Skeletal muscle cell (primary cell): ENCODE data around the gene PRDM1.

Source experiments
- DNase-seq: peaks from one replicate; pipeline ENCODE4 v3.0.0-alpha.2; 2010; ENCODE audit warnings: low read depth
- H3K4me3 ChIP-seq: 2 replicates; pipeline ENCODE4 v1.5.1; 2011; ENCODE audit warnings: low read depth, mild to moderate bottlenecking, control low read depth, low read length, moderate library complexity

PRDM1 gene

DNA sequence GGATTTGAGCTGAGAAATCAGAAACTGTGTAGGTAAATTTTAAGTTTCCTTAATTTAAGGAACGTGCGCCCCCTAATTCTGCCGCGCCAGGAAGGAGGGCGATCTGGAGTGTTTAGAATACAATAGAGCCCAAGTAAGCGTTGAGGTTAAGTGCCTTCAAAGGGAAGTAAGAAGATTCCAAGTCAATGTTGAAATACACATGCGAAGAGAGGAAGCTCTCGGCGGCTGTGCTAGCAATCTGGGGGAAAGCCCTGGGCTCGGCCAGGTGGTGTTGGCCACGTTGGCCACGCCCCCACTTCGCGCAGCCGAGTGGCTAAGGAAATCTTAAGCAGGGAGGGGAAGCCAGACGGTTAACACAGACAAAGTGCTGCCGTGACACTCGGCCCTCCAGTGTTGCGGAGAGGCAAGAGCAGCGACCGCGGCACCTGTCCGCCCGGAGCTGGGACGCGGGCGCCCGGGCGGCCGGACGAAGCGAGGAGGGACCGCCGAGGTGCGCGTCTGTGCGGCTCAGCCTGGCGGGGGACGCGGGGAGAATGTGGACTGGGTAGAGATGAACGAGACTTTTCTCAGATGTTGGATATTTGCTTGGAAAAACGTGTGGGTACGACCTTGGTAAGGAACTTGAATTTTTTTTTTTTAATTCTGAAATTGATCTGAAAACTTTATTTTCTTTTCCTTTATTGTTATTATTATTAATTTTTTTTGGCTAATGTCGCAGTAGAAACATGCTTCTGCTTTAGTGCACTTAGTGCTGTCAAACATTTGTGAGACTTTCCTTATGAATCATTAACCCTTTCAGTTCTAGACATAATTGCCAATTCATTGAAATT lies at the start of gene PRDM1:
TSS of gene PRDM1 (plus strand) at position 353 of the 830 bp plus-strand sequence. CDS start at position 571, 218 bp downstream.
- no peak for DNase-seq
- peak within 1 kb of the TSS; percentile 62 for H3K4me3 ChIP-seq

DNA sequence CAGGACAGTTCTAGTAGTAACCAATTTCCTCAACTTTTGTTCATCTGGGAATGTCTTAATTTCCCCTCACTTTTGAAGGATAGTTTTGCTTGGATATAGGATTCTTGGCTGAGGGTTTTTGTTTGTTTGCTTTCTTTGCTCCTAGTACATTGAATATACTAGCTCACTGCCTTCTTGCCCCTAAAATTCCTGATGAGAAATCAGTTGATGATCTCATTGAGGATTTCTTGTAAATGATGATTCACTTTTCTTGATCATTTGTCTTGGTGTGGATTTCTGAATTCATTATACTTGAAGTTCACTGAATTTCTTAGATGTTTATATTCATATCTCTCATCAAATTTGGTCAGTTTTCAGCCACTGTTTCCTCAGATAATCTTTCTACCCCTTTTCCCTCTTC lies 49.1 kb upstream of the PRDM1 start:
- no peak overlapping the region for H3K4me3 ChIP-seq
- DNase-seq: peak; percentile 45

DNA sequence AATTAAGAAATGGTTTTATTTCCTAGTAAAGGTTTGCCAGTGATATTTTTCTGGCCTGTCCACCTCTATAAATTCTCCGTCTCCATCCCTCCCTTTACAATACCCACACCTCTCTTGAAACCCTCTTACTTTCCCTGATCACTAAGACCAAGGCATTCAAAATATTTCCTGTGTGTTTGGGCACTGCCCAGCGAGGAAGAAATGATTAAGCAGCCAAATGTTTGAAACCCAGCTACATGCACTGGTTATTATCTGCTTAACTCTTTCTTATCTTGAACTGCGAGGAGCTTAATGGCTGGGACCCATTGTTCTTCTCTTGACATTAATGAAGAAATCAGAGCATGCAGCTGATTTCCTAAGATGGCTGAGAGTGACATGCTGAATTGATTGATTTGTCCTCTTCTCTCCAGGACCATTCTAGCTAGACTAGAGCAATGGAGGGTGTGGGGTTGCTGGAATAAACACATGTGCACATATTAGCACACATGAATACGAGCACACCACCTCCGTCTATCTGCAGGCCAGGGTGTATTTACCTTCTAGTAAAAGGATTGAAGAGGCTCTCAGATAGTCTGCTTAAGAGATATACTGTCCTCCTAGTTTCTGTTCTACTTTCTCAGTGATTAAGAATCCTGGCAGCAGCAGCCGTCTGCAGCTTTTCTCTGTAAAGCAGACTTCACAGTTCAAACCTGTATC lies 46.1 kb upstream of the PRDM1 start:
- DNase-seq: no peak

DNA sequence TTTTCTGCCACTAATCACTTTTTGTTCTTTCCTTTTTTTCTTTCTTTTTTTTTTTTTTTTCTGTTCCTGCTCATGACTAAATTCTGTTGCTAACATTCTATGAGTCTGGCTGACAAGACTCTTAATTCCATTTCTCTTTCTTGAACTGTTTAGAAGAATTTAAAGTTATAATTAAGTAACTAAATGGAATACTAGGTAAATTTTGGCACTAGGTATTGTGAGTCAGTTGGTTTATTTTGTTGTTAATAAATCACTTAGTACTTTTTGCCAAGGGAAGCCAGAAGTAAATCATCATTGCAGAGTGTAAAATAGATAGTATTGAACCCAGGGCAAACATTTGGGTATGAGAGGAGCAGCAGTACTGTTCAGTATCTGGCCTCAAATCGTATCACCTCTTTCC lies 42.0 kb upstream of the PRDM1 start:
- DNase-seq: no peak
- H3K4me3 ChIP-seq: no peak overlapping the region

More for the DNA sequence above, 46.1 kb upstream of the PRDM1 start:
- no peak overlapping the region for H3K4me3 ChIP-seq

DNA sequence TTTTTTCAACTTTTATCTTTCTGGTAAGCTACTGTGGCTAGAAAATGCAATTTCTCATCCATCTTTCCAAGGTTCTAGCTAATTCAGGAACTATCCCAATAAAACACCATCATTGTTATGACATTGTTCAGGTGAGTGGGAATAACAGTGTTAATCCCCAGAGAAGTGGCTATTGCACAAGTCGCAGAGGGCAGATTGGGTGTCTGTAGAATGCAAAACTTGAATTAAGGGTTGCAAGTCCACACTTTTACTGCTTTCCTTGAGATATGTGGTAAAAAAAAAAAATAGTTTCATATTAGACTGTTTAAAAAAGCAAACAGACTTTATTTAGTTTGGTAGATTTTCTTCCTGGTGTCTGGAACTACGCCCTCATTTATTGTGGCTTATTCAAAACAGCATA lies 41.1 kb upstream of the PRDM1 start:
- DNase-seq: no peak
- H3K4me3 ChIP-seq: no peak overlapping the region

DNA sequence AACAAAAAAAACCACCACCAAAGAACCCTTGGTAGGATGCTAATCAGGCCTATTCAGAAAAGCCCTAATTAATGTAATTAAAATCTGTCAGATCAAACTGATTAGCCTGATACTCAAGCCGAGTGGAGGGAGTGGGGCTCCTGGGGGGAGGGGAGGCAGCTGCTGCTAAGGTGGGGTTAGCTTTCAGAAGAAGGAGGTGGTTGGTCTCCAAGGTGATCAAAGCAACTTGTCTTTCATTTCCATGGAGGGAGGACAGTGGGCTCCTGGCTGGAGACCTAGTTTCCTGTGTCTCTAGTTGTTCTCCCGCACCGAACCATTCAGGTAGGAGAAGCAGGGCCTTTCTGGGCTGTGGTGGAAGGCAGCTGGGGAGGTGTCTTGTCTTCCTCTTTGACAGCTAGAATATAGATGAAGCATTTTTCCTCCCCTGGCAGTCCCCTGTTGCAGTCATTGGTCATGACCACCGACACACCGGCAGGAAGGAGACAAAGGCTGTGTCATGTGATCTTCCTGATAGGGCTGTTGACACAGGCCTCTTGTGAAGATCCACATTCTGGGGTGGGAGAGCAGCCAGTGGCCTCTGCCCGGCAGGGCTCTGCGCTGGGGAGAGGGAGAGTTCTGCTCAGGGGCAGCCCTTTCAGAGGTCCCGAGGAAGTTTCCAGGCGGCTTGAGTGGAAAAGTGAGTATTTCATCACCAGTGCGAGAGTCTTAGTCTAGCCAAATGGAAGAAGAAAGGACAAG lies 39.9 kb upstream of the PRDM1 start:
- no peak overlapping the region for H3K4me3 ChIP-seq
- DNase-seq: no peak

DNA sequence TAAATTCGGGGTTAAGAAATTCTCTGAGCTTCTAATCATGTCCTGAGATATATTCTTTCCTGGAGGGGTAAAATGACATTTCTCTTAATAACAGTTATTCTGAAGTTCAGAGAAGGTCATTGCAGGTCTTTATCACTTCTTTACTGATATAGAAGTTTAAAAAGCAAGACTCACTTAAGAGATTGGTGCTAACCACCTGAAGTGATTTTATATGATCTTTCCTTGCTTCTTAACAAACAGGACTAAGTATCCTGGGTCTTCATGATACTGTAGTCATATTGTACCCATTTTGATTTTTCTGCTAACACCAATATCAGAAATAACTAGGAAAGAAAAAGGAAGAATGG lies 39.3 kb upstream of the PRDM1 start:
- DNase-seq: no peak
- H3K4me3 ChIP-seq: no peak overlapping the region

DNA sequence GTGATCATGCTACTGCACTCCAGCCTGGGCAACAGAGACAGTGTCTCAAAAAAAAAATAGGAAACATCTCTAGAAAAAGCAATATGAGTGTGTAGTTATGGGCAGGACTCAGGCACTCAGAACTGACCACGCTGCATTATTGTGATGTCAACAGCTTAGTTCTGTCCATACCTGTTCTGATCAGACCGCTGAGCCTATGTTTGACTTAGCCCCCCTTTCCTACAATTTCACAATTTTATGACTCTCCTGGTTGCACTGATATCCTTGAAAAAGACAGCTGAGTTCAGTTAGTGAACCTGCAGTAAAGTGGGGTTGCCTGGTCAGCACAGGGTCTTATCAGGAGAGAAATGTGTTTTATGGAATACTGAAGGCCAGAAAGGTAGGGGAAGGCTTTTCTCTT lies 37.8 kb upstream of the PRDM1 start:
- H3K4me3 ChIP-seq: no peak overlapping the region
- no peak for DNase-seq

DNA sequence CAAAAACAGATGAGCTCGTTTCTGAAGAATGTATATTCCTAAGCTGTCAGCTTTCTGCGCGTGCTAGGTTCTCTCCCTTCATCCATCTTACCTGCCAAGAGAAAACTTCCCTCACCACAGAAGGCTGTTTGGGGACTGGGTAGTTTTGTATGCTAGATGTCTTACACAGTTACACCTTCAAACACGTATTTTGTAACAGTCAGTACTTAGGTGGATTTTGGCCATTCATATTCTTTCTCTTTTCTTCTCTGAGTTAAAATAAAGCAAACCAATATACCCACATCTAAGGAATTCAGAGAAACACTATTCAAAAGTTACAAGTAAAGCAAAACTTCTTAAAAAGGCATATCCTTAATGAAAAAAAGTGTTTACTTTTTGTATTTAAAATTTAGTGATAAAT lies 35.6 kb upstream of the PRDM1 start:
- DNase-seq: no peak
- H3K4me3 ChIP-seq: no peak overlapping the region

DNA sequence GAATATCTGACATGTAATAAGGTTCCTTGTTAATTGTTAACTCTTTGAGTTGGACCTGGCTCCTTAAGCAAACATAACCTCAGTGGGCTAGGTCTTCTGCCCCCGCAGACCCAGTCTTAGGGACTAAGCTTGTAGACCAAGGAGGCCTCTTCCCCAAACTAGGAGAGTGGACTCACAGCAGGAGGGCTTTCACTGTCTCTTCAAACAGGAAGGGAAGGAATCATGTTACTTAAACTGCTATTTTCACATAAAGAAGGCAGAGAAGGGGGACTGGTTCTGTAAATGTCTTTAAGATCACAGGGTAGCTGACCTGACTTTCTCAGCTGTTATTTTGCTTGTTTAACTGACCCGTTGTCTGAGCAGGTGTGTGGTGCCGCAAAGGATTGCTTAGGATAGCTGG lies 34.9 kb upstream of the PRDM1 start:
- H3K4me3 ChIP-seq: no peak overlapping the region
- no peak for DNase-seq

DNA sequence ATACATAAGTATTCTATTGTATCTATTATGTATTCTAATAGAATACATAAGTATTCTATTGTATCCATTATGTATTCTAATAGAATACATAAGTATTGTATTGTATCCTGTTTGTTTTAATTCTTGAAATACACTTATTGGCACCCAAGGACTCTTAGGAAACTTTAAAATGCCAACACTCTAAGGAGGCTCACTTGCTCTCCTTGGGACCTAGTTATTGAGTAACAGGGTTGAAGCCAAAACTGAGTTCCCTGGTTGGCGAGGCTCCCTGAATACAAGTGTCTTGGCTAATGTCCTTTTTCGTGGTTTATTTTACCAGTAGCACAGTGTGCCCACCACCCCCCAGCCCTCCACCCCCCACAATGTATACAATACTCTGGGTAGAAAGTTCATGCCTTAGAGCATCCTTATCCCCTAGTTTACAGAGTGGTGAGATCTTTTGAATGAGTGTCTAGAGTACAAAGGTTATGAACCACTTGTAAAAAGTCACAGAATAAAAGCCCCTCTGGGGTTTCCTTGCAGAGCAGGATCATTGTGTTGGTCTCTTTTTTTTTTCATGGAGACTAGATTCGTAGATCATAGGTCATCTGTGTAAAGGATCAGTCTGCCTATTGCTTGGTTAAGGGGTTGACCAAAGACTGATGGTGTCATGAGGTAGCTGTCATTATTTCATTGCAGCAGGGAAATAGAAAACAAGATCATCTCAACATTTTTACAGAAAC lies 32.5 kb upstream of the PRDM1 start:
- no peak overlapping the region for H3K4me3 ChIP-seq
- DNase-seq: no peak

DNA sequence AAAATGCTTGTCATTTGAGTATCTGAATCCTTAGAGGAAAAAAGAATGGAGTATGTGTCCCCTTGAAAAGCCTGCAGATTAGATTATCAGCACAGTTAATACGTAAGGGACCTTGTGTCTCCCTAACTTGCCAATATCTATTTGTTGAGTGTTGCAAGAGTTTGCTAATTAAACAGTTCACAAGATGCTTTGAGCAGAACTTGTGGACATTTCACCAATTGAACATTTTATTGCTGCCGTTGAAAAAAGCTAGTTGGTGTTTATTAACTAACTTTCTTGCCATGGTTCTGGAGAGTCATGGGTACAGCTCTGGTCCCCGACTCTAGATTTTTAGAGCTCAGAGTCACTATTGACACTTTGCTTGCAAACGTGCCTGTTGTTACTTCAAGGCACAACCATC lies 30.6 kb upstream of the PRDM1 start:
- H3K4me3 ChIP-seq: no peak overlapping the region
- no peak for DNase-seq

DNA sequence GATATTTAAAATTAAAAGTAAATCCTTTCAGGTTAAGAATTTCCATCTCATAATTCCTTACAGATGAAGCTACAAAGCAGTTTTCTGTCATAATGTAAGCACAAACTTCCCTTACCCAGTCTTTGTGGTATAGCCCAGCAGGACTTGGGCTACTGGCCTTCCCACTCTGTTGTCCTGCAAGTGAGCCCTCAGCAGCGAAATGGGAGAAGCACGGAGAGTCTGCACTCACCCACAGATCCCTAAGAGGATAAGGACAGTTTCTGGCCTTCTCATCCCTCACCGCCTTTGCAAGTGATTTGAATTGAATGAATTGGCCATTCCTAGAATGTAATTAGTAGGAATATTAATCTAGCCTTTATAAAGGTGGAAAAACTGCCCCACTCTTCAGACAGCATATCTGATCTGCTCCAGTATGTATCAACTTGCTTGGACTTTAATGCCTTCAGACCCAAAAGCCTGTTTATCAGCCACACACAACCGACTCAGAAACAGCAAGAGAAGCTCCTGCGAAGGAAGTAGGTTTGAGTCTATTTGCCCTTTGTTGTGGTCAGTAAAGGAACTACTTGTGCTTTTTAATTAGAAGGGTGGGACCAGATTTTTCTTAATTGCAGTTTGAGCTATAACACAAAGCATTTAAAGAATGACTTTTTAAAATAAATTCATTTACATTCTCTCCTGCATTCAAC lies 29.9 kb upstream of the PRDM1 start:
- H3K4me3 ChIP-seq: no peak overlapping the region
- DNase-seq: no peak

DNA sequence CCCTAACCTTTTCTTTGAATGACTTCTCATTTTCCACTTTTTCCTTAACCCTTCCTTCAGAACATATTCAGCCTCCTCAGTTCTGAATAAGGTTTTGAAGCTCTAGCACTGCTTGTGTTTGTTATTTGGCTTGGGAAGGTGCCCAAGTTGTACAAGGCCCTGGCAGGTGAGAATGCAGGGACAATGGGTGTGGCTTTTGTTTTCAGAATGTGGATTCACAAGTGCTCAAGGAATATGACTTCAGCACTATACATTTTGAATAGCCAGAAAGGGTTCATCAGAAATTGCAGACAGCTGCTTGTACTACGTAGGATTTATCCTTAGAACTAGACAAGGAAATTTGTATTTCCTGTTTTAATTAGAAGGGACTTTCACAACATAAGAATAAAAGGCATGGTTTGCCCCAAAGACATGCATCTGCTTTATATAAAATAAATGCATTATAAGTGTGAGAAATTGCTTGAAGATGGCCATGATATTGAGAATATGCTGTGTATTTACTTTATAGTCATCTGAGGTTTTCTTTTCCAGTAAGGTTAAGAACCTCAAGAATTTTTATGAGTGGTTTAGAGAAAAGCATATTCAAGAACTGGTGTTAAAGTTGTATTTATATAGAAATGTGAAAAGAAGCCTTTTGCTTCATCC lies 29.3 kb upstream of the PRDM1 start:
- no peak overlapping the region for H3K4me3 ChIP-seq
- DNase-seq: no peak

DNA sequence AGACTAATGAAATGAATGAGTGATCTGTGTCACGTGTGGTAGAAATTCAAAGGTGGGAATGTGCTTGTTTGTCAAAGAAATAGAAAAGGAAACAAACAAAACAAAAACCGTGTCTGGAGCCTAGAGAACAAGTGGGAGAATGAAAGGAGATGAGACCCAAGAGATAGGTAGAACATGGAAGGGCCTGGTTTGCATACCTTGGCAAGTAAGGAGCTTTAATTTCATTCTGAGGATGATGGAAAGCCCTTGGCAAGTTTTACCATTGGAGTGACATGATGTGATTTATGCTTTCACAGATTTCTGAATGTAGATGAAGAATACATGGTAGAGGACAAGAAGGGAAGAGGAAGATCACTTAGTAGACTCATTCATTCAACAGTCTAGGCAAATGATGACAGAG lies 26.8 kb upstream of the PRDM1 start:
- DNase-seq: no peak
- no peak overlapping the region for H3K4me3 ChIP-seq

DNA sequence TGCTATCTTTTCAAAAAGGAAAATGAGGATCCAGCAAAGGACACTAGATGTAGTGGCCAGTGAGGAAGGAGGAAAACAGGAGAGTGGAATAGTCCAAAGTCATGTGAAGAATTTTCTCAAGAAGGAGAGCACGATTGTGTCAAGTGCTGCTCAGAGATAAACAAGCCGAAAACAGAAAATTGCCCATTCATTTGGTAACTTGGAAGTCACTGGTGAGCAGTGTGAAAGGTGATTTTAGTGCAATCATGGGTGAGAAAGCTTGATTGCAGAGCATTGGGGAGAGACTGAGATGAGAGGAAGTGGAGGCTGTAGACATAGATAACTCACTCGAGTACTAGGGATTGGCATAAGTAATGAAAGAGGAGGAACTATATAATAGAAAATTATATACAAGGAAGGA lies 26.0 kb upstream of the PRDM1 start:
- H3K4me3 ChIP-seq: no peak overlapping the region
- no peak for DNase-seq

DNA sequence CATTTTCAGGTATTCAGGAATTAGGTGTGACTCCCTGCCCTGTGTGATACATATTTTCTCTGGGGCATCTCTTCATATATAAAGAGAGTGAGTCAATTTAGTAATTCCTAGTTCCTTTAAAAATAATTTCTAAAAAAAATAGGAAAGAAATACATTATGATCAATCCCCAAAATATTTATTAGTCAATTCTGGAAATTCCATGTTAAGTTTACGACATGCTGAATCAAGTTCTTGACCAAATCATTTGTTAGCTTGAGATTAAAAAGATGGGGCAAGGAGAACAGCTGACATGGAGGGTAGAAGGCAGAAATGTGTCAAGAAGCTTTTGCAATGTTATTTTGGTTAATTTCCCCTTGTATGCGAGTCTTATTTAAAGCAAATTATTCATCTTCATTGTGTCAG lies 22.7 kb upstream of the PRDM1 start:
- DNase-seq: no peak
- H3K4me3 ChIP-seq: no peak overlapping the region

DNA sequence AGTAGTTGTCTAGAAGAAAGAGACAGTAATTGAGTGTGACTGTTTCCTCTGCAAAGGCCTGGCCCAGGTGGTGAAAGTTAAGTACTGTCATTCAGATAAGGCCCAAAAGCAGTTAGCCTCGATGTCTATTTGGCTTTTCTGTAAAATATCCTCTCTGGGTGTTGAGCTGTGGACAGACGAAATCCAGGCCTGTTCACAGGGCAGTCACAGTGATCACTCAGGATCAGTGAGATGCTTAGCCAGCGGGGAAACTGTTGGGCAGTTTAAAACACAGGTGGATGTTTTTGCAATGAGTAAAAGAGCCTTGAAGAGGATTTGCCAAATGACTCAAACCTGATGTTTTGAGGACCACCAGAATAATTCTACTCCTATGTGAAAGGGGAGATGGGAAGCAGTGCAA lies 22.0 kb upstream of the PRDM1 start:
- H3K4me3 ChIP-seq: no peak overlapping the region
- DNase-seq: no peak

DNA sequence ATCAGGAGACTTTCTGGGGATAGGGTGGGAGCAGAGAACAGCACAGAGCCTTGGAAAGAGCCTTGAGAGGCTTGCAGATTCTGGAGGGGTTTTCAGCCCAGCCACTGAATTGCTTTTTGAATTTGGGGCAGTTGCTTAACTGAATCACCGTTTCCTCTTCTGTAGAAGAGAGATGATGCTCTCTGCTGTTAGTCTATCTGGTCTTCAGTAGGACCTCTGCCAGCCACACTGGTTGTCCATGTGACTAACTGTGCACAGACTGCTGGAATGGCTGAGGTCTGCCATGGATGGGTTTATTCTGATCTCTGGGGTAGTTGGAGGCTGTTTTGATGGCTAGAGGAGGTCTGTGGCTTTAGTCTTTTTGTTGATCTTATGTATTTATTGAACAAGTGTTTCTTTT lies 21.4 kb upstream of the PRDM1 start:
- DNase-seq: no peak
- no peak overlapping the region for H3K4me3 ChIP-seq
